NOMO-1 (cell line): ENCODE data around the gene LRRC14B.
"Not testable (repeated sequence)": the region's sequence is repeated elsewhere in the genome, so short reads cannot be mapped to it uniquely, and the experiment has no call there.

ENCODE experiments used
- DNase-seq, 2 experiments: peaks; one replicate each; lab custom pipeline; 2025; ENCODE audit not compliant: unreplicated experiment in 2 of 2; lab: John Stamatoyannopoulos, UW

Gene LRRC14B

GRCh38 chr5:204966-205670, 13.8 kb downstream of the LRRC14B start:
- no peak for DNase-seq

GRCh38 chr5:206406-206805, 15.1 kb downstream of the LRRC14B start:
- no peak for DNase-seq

GRCh38 chr5:206927-207536, 15.7 kb downstream of the LRRC14B start:
- no peak for DNase-seq

- no peak for DNase-seq
These were observed 16.3 kb downstream of the LRRC14B start for GRCh38 chr5:207599-207998.

- no peak for DNase-seq
These were observed 17.3 kb downstream of the LRRC14B start for GRCh38 chr5:208449-209114.

GRCh38 chr5:213803-214395, 22.6 kb downstream of the LRRC14B start:
- DNase-seq: no peak

GRCh38 chr5:215256-215655, 24.0 kb downstream of the LRRC14B start:
- DNase-seq: not testable (repeated sequence)

GRCh38 chr5:216076-216475, 24.8 kb downstream of the LRRC14B start:
- DNase-seq: not testable (repeated sequence)

GRCh38 chr5:217494-218456, 26.5 kb downstream of the LRRC14B start, which contains the start of the genes CCDC127 and SDHA:
Gene CCDC127 (minus strand): TSS chr5:218153. CDS start chr5:216849, 1,304 bp downstream.
Gene SDHA (plus strand): TSS chr5:218320. CDS start chr5:218356, 36 bp downstream.
- peak; percentile 97 to 98 for DNase-seq

GRCh38 chr5:218457-219291, 27.4 kb downstream of the LRRC14B start:
- peak; percentile 77 to 79 for DNase-seq

GRCh38 chr5:219460-219863, 28.2 kb downstream of the LRRC14B start:
- no peak for DNase-seq

GRCh38 chr5:219991-220390, 28.7 kb downstream of the LRRC14B start:
- DNase-seq: no peak

- DNase-seq: not testable (repeated sequence)
These were observed 31.8 kb downstream of the LRRC14B start for GRCh38 chr5:222951-223715.

GRCh38 chr5:223791-224190, 32.5 kb downstream of the LRRC14B start:
- DNase-seq: no peak

- DNase-seq: no peak
These were observed 34.0 kb downstream of the LRRC14B start for GRCh38 chr5:225334-225733.

GRCh38 chr5:227375-227774, 36.1 kb downstream of the LRRC14B start:
- not testable (repeated sequence) for DNase-seq

- no peak for DNase-seq
These were observed 37.6 kb downstream of the LRRC14B start for GRCh38 chr5:228886-229285.

GRCh38 chr5:230711-231110, 39.4 kb downstream of the LRRC14B start:
- DNase-seq: no peak

GRCh38 chr5:231661-232060, 40.4 kb downstream of the LRRC14B start:
- DNase-seq: no peak
